D341Med (cell line): ENCODE data around the gene MEF2C.
"Not testable (repeated sequence)": the region's sequence is repeated elsewhere in the genome, so short reads cannot be mapped to it uniquely, and the experiment has no call there.

Experiments
- DNase-seq: peaks from one replicate; pipeline ENCODE4 v3.0.0; 2012; ENCODE audit warnings: low spot score

MEF2C gene

DNA sequence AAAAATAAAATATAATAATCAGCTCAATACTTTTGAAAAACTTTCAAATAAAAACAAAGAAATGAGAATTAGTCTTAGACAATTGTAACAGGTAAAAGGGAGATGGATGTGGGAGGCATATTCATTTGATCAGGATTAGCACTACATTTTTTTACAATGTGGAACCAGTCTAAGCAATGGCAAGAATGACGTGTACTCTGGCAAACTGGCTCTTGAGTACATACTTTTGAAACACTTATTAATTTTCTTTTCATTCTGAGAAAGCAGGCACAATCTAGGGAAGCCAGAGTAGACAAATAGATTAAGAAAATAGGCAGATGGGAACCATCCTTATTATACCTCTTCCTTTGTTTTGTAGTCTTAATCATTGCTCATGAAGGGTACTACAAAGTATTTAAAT, 79.7 kb downstream of the MEF2C start:
- no peak for DNase-seq

DNA sequence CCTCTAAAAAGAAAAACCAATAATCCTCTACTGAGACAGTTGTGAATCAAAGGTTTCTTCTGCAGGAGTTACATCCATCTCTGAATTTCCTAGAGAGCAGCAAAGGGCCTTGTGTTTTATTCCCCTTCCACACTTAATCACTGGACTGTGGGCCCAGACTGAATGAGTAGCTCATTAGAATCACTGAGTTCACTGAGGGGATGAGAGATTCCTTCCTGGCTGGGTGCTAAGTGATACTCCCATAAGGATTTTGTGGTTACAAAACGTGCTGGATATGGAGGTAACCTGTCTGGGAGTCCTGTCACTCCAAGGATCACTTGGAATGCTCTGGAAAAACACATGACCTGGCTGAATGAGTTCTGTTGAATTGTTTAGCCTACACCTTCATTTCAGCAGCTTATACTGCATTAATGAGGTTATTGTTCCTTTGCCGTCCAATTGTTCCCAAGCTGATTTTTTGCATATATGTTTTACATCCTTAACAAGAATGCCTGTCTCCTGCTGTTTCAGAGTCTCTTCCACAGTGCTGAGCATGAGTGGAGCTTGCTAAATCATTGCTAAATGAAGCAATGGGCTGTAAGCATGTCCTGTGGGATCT, 82.9 kb downstream of the MEF2C start:
- no peak for DNase-seq

DNA sequence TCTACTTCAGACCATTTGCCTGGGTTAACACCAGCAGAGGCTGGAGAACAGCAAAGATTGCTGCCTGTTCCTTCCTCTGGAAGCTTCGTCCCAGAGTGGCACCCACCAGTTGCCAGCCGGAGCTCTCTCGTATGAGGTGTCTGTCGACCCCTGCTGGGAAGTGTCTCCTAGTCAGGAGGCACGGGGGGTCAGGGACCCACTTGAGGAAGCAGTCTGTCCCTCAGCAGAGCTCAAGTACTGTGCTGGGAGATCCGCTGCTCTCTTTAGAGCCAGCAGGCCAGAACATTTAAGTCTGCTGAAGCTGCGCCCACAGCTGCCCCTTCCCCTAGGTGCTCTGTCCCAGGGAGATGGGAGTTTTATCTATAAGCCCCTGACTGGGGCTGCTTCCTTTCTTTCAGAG, 84.1 kb downstream of the MEF2C start:
- not testable (repeated sequence) for DNase-seq

GRCh38 chr5:88793797-88794196, 89.2 kb downstream of the MEF2C start:
- not testable (repeated sequence) for DNase-seq

DNA sequence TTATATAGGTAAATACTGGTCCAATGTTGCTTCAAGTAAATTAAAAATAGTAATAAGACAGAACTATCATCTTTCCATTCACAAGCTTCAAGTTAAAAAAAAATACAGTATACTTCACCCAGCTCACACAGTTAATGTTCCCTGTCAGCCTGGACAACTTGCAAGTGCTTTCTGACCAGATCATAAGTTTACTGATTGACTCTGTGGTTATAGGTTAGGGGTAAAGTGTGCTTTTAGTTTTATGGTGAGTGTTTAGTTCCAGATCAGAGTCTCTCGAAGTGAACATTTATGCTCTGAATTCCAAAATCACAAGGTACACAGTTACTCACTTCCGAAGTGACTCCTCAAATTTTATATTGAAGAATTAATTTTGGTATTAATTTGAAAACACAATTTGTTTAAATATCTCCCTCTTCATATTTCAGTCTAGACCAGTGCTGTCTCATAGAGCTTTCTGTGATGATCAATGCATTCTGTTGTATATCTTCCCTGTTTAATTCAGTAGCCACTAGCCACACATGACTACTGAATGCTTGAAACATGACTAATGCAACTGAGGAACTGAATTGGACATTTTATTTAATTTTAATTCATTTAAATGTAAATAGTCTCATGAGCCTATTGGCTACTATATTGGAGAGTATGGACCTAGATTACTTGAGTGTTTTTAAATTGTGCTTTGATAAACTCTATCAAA, 90.7 kb downstream of the MEF2C start:
- no peak for DNase-seq

- no peak for DNase-seq
Measured at GRCh38 chr5:88787856-88788255, 95.1 kb downstream of the MEF2C start.

GRCh38 chr5:88786789-88787188, 96.2 kb downstream of the MEF2C start:
- no peak for DNase-seq

DNA sequence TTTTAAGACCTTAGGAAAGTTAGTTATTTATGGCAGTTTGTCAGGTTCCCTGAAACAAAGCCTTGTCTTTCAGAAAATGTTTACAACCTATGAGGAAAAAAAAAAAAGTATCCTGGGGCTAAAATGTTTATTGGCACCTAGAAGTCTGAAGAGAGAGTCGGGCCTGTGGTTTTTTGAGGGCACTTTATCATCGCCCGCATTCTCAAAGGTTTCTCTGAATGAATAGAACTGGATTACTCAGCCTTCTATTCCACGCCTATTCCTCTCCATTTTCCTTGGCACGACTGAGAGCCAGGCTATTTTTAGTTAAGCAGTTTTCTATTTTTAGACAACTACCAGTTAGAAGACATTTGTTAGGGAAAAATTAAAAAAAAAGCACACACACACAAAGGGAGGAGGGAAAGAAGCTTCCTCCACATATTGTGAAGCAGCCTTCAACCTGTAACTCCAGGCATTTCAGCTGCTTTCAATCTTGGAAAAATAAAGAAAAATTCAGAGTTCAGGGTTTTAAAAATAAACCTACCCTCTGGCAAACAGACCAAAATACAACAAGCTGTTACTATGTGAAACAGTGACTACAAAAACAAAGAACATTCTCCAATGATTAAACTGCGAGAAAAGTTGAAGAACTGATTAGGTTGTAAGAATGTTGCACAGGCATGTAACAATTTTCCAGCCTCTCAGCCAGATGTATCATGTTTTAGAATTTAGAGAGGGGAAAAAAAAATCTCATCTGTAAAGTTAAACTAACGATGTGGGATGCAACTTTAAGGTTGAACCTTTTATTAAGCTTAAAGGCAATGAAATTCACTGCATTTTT, 97.0 kb downstream of the MEF2C start:
- DNase-seq: no peak

DNA sequence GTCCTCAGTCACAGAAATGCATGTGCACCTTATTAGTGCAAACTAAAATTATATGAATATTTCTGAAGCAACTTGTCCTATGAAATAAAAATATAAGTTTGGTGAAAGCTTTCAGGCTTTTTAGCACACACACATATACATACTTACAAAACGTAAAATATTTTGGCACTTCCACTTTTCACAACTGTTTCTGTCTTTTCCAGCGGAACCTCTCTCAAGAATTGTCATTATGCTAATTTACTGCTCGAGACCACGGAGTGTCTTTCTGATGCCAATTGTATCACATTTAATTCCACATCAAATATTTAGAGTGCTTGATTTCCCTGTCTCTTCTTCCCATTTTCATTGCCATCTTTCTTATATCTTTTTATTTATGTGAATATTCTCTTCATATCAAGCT, 100.4 kb downstream of the MEF2C start:
- DNase-seq: no peak

GRCh38 chr5:88780736-88781135, 102.2 kb downstream of the MEF2C start:
- DNase-seq: no peak

DNA sequence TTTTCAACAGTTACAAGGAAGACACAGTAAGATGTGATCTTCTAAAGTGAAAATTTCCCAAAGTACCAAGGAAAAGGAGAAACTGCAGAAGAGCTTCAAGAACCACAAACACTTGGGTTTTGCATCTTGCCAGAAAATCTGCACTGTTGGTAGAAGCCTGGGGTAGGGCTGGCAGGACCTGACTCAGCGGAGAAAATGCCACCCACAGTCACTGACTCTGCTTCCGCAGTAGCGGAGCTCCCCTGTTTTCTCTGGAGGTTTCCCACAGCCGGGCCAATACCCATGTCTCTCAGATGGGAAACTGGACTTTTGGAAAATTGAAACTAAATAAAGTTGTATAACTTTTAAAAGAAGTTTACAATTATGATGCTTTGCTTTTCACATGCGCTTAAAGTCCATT, 104.2 kb downstream of the MEF2C start:
- DNase-seq: no peak

DNA sequence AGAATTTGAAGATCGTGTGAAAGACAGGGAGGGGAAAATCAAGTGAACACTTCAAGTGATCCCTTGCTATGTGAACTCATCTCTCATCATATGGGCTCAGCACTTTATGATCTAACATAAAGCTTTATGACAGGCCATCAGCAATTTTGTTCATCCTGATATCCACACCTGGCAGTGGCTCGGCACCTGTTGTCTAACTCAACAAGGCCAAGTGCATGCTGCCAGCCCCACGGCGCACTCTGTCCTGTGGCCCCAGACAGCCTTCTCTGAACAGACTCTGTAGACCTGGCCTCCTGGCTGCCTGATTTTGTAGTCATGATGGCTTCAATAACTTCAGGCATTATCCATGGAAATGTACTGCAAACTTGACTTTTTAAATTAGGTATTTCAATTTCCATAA, 106.3 kb downstream of the MEF2C start:
- DNase-seq: no peak

DNA sequence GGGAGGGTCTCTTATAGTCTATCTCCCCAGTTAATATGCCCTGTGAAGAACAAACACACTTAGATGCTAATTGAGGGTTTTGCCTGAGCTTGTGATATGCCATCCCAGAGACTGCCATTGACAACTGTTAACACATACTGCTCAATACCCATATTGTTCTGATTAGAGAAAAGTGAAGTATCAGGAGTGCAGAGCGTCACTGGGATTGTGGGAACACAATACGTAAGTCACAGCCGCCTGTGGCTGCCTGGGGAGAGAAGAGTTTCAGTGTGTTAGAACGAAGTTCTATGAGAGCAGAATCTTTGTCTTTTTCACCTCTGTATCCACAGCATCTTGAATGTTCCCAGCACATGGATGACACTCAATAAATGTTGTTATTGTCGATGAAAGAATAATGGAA, 110.2 kb downstream of the MEF2C start:
- DNase-seq: no peak

DNA sequence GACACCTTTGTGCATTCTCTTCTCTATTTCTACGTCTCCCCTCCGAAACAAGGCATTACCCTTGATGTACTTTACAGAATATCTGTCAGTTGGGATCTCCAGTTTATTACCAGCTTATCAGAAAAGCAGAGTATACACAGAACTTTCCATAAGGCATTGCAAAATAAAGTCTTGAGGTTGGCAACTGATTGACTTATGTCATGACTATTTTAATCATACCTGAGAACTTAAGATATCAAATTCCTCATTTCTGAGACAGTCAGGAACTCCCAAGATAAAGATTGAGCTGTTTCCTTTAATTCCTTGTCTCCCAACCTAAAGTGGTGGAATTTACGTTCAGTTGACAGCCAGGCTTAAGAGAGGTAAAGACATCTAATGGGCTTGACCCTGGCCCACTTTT, 110.9 kb downstream of the MEF2C start:
- DNase-seq: no peak

GRCh38 chr5:88770276-88771257, 112.4 kb downstream of the MEF2C start:
- no peak for DNase-seq

DNA sequence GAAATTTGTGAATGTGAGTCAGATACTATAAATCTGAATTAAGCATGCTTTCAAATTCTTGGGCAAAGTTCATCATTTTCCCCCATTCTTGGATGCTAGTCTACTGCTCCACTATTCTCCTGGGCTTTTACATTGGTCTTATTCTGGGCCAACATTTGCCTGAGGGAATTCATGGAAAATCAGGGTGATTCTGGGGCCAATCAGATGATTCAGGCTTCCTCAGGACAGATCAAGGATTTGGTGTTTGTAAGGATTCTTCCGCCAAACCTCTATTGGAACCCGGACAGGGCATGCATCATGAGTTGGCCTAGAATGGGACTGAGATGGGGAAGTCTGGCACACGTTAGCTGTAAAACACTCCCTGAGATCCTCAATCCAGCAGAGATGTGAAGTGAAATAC, 113.8 kb downstream of the MEF2C start:
- DNase-seq: no peak

DNA sequence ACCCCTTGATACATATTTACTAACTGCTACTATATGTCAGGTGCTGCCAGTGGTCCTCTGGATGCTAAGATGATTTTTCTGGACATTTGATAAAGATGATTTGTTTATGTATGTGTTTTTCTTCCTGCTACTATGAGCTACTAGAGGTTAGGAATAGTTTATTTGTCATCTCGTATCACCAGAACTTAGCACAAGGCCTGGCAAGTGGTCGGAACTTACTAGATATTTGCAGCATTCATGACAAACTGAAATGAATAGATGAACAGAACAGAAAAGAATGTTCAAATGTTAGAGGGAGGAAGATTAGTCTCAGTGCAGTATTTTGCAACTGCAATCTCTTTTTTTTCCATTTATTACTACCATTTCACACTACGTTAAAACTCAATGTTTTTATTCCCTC, 114.6 kb downstream of the MEF2C start:
- DNase-seq: no peak

DNA sequence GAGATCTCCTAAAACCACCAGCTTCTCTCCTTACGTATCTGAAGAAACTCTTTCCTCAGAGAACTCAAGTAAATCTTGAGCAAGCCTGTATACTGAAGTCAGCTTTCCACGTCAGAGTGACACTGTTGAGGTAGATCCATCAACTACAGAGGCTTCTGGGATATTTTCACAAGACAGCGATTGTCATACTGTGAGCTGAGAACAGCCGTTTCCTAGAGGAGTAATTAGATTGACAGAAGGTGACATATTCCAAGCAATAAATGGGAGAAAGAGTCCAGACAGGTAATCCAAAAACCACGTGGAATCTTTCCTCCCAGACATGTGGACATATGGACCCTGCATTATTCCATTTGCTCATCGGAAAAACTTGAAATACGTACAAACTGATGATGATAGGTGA, 117.2 kb downstream of the MEF2C start:
- DNase-seq: no peak

GRCh38 chr5:88765171-88765570, 117.8 kb downstream of the MEF2C start:
- DNase-seq: no peak

- no peak for DNase-seq
Measured at GRCh38 chr5:88761939-88762338, 121.0 kb downstream of the MEF2C start.

DNA sequence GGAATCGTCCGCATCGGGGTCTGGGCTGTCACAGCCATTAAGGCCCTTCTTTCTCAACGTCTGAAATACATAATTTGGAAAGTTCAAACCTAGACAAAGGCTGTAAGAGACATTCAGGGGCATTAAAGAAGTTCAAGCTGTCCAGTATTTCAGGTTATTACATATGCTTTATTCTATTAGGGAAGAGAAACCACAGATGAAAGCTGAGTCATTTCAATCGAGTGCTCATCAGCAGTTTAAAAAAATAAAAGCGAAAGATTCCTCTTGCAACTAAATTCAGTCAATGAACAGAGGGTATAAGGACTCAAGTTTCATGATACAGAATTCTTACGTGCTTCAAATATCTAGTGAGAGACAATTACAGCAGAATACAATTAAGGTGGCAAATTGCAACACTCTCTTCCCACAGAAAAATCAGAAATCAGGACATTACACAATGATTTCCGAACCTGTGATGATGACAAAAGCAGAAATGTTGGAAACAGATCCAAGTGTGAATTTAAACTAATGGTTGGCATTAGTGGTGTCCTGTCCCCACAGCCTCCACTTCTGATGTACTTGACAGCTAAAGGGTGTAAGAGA, 121.6 kb downstream of the MEF2C start:
- DNase-seq: no peak

DNA sequence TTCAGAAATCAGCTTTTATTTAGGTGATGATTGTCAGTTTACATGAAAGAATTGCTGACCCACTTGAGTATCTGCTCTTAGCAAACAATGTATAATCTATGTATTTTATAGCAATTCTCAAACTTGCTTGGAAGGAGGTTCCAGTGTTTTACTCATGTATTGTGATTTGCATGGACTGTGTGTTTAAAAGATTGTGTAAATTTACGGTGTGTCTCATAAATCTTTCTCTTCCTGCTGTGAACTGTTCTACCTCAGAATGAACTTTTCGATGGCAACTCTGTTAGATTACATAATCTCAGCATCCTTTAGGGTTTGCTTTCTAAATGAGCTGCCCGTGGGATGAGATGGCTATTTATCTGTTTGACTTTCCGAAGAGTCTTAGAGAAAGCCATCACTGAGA, 122.5 kb downstream of the MEF2C start:
- DNase-seq: no peak
